Measurements from ENCODE around the gene CARD19.

The CARD19 gene

GRCh38 chr9:93149361-93149760 lies 53.3 kb downstream of the CARD19 start:
- no peak for DNase-seq (ENCODE audit: low read depth in 4 of 4, low spot score in 1 of 4)

GRCh38 chr9:93151097-93151784 lies 55.2 kb downstream of the CARD19 start:
- DNase-seq (ENCODE audit: low read depth in 4 of 4, low spot score in 1 of 4), result no peak

DNA sequence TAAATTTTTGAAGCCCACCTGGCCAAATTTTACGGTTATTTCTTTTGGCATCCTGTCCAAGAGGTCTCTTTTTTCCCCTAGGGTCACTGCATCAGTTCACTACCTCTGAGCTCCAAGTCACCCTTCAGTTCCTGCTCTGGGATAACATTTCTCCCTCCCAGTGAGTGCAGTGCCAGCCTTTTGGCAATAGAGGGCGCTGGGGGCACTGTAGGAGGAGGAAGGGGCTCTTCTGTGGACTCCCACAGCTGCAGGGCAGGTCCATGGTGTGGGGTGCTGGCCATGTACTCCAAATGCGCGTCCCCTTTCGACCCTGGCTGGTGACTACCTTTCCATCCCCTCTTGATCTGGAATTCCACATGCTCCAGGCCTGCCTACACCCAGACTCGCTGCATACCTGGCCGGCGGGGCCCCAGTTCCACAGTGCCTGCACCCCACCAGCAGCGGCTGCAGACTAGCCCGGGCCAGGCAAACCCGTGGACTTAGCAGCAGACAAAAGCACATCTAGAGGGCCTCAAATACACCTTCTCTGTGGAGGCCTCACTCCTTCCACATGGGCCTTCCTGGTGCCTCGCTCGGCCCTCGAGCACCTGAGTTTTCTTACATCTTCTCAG lies 58.4 kb downstream of the CARD19 start:
- DNase-seq (ENCODE audit: low read depth in 4 of 4, low spot score in 1 of 4), result no peak

DNA sequence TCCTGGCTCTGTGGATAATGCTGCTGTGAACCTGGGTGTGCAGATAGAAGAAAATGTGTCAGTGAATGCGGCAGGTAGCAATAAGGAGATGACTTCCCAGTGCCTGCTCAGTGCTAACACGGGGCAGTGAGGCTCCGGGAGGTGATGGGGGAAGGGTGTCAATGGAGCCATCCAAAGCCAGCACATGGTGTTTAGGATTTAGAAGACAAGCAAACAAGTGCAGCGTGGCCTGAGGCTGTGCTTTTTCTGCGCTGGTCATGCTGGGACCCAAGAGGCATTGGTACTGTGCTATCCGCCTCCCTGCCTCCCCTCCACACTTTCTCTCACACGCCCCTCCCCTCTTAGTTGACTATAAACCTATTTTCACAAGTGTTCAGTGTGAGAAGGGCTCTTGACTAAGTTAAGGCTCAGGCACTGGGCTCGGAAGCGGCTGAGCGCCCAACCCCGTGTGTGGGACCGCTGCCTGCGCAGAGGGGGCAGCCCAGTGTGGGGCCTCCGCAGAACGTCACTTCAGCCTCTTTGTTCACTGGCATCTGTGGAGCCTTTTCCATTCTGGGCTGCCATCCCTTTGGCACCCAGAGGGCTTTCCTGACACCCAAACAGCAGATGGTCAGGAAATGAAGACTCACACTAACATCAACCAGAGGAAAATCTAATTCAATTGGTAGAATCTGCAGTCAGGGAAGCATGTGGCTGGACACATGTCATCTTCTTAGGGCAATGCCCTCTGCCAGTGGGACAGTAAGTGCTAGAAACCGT lies 59.9 kb downstream of the CARD19 start:
- no peak for DNase-seq (ENCODE audit: low read depth in 4 of 4, low spot score in 1 of 4)

GRCh38 chr9:93156475-93157008 lies 60.5 kb downstream of the CARD19 start:
- peak in 1 of 4 experiments; percentile 49 for DNase-seq (ENCODE audit: low read depth in 4 of 4, low spot score in 1 of 4)

- DNase-seq (ENCODE audit: low read depth in 4 of 4, low spot score in 1 of 4), result peak; percentile 42 to 62 (median 49)
Observed at GRCh38 chr9:93159601-93160471, 63.8 kb downstream of the CARD19 start.

GRCh38 chr9:93161786-93162562 lies 66.0 kb downstream of the CARD19 start:
- no peak for DNase-seq (ENCODE audit: low read depth in 4 of 4, low spot score in 1 of 4)
